Tibial nerve (tissue), 4 donors: ENCODE data around the gene PLA2G2F.

Experiments used
- CTCF ChIP-seq, 5 experiments: fragments of 200-600 bp in 3 of 5; fragments of 450-650 bp in 2 of 5; sonication (generic) in 3 of 5; IDR thresholded peaks; one replicate each; pipeline ENCODE4 v1.5.1; 2016 to 2019; ENCODE audit warnings: antibody characterized with exemption in 5 of 5, mild to moderate bottlenecking in 3 of 5, moderate library complexity in 2 of 5
- EP300 ChIP-seq, 2 donors: sonication (generic); formaldehyde crosslinking; IDR thresholded peaks; one replicate each; pipeline ENCODE4 v1.6.1; 2017; ENCODE audit warnings: antibody characterized with exemption in 2 of 2, mild to moderate bottlenecking in 1 of 2
- POLR2A ChIP-seq, 2 donors: fragments of 450-650 bp; IDR thresholded peaks; one replicate each; pipeline ENCODE4 v1.6.1; 2017; ENCODE audit warnings: antibody characterized with exemption in 2 of 2, mild to moderate bottlenecking in 2 of 2, moderate library complexity in 2 of 2

DNA sequence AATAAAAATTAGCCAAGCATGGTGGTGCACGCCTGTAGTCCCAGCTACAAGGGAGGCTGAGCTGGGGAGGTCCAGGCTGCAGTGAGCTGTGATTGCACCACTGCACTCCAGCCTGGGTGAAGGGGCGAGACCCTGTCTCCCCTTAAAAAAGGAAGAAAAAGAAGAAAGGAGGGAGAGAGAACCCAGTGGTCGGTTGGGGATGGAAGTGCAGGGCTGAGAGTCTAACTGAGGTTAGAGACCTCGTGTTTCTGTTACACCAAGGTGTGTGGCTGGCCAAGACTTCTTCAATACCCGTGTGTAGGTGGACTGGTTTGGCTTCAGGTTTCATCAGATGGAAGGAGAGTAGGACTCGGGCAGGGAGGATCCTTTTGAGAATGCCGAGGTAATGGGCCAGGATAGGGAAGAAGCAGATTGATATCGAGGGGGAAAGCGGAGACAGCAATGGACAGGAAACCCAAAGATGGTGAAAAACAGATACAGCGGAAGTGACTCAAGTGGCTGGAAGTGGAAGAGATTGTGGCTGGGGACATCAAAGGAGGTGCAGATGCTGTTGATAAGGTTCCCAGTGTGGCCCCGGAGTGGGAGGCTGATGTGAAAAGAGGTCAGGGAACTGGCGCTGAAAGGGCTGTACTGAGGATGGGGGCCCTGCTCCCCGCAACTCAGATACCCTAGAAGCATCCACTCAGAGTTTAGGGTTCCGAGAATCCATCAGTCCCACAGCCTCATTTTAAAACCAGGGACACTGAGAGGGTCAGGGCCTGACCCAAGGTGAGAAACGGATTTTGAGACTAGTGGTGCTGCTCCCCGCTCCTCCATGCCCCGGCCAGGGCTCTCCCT is 46.1 kb downstream of the PLA2G2F start:
- TF ChIP-seq CTCF (IDR thresholded peaks at IDR 0.05) (no peak), POLR2A (IDR thresholded peaks at IDR 0.05) (no peak), EP300 (IDR thresholded peaks at IDR 0.05) (no peak)
